Mononuclear cell (primary cell): ENCODE results near the gene ITPR1. TPM values are rescaled to one million over a fixed set of nuclear protein-coding genes. Genes with fewer than 3 reads are reported as not detected.
"Not testable (repeated sequence)": the region's sequence is repeated elsewhere in the genome, so short reads cannot be mapped to it uniquely, and the experiment has no call there.

Source experiments
- H3K27me3 ChIP-seq: 2 replicates; pipeline ENCODE4 v1.6.0; 2011; ENCODE audit warnings: low read length, control low read depth; ENCODE audit not compliant: insufficient read depth
- H3K4me1 ChIP-seq: 2 replicates; pipeline ENCODE4 v1.5.1; 2011; ENCODE audit warnings: mild to moderate bottlenecking, low read length, control low read depth; ENCODE audit not compliant: insufficient read depth
- H3K4me3 ChIP-seq: 2 replicates; pipeline ENCODE4 v1.5.1; 2011; ENCODE audit warnings: mild to moderate bottlenecking, low read length, moderate library complexity
- H3K9me3 ChIP-seq: 2 replicates; pipeline ENCODE4 v1.5.1; 2011; ENCODE audit warnings: low read depth, mild to moderate bottlenecking, control low read depth, low read length
- total RNA-seq: library from RNA; depleted of rRNA; stranded (reverse); fragments of >200 nt; gene quantifications from one replicate; pipeline ENCODE4 v1.2.3, GENCODE V29; 2012

The ITPR1 gene
- total RNA-seq, 1 donor = 116 TPM

DNA sequence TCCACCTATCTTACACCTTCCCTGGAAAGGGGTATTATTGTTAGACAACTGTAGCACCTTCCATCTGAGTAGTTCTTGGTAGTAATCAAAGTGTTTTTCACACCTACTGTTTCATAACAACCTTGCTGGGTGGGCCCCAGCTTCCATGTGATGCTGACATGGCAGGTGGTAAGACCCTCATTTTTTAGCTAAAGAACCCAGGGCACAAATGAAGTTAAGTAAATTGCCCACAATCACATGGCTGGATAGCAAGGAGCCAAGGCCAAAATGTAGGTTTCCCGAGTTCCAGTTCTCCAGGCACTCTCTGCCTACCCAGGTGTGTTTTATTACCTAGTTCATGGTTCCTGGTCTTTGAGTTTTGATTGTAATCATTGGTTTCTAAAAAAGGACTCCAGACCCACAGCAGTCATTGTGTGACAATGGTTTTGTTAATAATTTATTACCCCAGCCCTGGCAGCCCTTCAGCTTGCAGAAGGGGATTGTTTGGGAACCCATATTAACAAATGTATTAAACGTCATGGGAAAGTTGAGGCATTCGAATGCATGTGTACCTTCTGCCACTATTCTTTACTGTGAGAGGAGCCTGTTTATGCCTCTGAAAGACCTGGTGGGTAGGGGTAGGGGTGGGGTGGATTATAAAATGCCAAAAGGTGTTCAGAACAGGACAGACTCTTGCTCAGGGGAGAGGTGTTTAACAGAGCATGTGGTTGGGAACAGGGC, 263.9 kb downstream of the ITPR1 start:
- Histone ChIP-seq H3K4me1 (peaks cover 50% of the 10 kb centered on the region), H3K27me3 (no peaks in the 10 kb centered on the region), H3K4me3 (no peak overlapping the region), H3K9me3 (no peaks in the 10 kb centered on the region)

DNA sequence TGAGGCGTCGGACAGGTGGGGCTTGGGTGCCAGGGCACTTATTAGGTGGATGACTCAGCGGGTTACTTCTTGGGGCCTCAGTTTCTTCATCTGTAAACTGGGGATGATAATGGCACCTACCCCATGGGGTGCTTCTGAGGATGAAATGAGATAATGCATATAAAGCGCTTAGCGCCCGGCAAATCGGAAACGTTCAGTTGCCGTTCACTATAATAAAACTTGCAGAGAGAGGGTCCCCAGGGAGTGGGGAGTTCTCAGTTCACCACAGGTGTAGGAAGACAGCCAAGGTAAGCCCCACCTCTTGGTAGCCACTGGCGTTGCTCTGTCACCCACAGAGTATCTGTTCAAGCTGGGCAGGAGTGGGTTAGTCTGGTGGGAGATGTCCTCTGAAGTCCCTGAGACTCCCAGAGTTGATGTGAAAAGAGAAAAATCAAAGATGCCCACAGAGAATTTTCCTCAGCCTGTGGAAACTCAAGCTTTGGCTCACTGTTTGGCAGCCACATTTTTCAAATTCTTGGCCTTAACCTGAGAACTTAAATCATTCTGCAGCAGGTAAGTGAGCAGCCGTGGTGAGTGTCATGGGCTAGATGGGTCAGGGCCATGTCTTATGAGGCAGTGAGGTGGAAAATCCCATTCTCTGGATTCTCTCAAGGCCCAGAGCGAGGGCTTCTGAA, 264.6 kb downstream of the ITPR1 start:
- Histone ChIP-seq H3K27me3 (no peaks in the 10 kb centered on the region), H3K9me3 (no peaks in the 10 kb centered on the region), H3K4me3 (no peak overlapping the region), H3K4me1 (peaks cover 43% of the 10 kb centered on the region)

DNA sequence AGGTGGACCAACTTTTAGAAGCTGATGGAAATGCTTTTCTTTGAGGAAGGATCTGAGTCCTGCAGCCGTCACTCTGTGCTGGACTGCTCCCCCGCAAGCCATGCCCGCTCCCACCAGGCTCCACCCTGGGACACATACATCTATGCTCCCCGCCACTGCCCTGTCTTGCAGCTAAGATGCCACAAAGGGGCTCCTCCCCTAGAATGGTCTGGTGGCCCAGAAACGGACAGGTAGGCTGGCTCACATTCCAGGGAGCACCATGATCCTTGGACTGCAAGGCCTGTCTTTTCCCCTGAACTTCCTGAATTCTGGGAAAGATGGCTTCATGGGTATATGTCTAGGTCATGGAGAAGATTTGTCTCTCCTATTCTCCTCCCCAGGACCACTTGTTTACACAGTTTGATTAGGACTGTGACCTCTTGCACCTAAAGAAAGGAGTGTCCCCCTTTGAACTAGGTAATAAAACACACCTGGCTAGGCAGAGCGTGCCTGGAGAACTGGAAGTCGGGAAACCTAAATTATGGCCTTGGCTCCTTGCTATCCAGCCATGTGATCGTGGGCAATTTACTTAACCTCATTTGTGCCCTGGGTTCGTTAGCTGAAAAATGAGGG, 265.2 kb downstream of the ITPR1 start:
- no peaks in the 10 kb centered on the region for H3K9me3 ChIP-seq
- no peaks in the 10 kb centered on the region for H3K27me3 ChIP-seq
- peaks cover 37% of the 10 kb centered on the region for H3K4me1 ChIP-seq
- H3K4me3 ChIP-seq = no peak overlapping the region

DNA sequence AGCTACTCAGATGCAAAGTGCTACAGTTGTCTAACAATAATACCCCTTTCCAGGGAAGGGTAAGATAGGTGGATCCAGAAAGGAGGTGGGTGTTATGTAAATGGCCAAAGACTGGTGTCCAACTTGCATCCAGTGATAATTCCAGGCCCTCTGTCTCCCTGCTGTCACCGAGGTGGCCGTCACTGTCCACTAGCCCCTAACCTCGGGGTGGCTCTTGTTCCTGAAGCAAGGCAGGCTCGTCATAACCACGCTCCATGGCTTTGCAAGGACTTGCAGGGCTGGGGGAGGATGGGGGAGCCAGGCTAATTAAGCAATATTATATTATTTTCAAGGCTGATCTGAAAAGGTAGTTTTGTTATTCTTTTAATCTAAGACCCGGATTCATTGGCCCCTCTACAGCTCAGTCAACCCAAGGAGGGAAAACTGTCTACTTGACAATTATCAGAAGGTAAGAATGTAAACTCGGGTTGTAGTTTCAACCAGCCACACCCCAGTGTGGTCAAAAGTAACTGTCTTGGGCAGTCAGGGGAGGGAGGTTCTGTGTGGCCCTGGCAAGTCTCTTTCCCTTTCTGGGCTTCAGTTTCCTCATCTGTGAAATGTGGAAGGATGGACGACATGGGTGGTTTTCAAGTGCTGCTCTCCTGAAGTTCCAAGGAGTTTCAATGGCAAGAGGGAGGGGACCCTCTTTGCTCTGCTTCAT, 266.0 kb downstream of the ITPR1 start:
- Histone ChIP-seq H3K4me1 (peaks cover 31% of the 10 kb centered on the region), H3K27me3 (no peaks in the 10 kb centered on the region), H3K4me3 (no peak overlapping the region), H3K9me3 (no peaks in the 10 kb centered on the region)

DNA sequence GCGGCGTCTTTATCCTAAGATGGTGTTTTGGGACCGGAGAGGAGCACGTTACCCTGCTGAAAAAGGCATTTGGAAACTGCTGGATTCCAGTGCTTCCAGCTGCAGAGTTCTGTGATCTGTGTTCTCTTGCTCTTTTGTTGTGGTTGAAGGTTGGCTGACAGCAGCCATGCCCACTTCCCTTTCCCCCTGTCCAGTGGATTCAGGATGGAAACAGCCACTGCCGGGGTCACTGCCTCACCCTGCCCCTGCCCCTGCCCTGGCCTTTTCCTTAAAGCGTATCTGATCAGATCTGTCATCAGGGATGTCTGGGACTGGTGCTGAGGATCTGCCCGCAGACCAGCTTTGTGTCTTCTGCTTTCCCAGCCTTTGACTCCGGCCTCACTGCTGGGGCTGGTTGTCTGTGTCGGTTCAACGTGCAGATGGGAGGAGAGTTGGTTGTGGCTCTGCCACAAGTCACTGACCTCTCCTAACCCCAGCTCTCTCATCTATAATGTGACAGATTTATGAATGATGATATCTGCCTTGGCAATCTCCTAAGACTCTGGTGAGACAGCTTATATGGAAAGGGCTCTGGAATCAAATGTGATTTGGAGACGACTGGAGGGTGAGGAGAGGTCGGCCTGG, 266.7 kb downstream of the ITPR1 start:
- no peak overlapping the region for H3K4me3 ChIP-seq

DNA sequence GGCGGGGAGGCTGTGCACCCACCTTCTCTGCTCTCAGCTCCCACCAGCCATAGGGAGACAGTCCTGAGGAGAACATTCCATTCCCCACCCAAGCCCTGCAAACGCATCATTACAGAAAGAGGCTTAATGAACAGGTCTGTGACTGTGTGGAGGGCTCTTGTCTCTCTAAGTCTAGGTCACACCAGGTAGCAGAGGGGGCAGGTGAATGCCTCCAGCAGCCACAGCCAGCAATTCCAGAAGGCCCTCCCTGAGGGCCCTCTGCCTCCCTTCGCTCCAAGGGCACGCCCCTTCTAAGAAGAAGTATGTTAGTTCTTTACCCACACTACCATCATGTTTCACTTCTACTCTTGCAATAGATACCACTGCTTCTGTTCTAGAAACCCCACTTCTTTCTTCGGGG, 268.6 kb downstream of the ITPR1 start:
- Histone ChIP-seq H3K4me3 (no peak overlapping the region), H3K4me1 (peaks cover 15% of the 10 kb centered on the region), H3K27me3 (no peaks in the 10 kb centered on the region), H3K9me3 (no peaks in the 10 kb centered on the region)

More for the DNA sequence above, 266.7 kb downstream of the ITPR1 start:
- H3K9me3 ChIP-seq = no peaks in the 10 kb centered on the region
- H3K4me1 ChIP-seq = peaks cover 24% of the 10 kb centered on the region
- H3K27me3 ChIP-seq = no peaks in the 10 kb centered on the region

GRCh38 chr3:4762481-4763230, 269.5 kb downstream of the ITPR1 start:
- not testable (repeated sequence) for H3K27me3 ChIP-seq, H3K4me3 ChIP-seq, H3K9me3 ChIP-seq
- H3K4me1 ChIP-seq = peaks cover 15% of the 10 kb centered on the region

GRCh38 chr3:4763604-4764247, 270.6 kb downstream of the ITPR1 start:
- Histone ChIP-seq H3K4me1 (peaks cover 11% of the 10 kb centered on the region), H3K27me3 (no peaks in the 10 kb centered on the region), H3K9me3 (no peaks in the 10 kb centered on the region), H3K4me3 (no peak overlapping the region)

- Histone ChIP-seq H3K4me3 (no peak overlapping the region), H3K27me3 (no peaks in the 10 kb centered on the region), H3K4me1 (no peaks in the 10 kb centered on the region), H3K9me3 (no peaks in the 10 kb centered on the region)
Measured at GRCh38 chr3:4765212-4765611, 272.1 kb downstream of the ITPR1 start.

DNA sequence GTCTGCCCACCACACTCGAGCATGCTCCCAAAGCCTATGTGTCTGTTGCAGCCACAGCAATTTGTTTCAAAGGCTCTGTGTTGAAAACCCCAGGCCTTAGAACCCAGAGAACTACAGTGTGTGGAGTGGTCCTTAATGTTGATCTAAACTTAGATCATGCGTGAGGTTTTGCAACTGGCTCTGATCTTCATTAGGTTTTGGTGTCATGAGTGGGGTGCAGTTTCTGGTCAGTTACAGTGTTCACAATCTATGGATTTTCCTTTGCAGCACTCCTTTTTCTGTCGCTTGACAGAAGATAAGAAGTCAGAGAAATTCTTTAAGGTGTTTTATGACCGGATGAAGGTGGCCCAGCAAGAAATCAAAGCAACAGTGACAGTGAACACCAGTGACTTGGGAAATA, 273.1 kb downstream of the ITPR1 start:
- H3K4me3 ChIP-seq = no peak overlapping the region
- peaks cover 5% of the 10 kb centered on the region for H3K4me1 ChIP-seq
- no peaks in the 10 kb centered on the region for H3K9me3 ChIP-seq
- no peaks in the 10 kb centered on the region for H3K27me3 ChIP-seq

- H3K4me3 ChIP-seq = no peak overlapping the region
- H3K4me1 ChIP-seq = peaks cover 6% of the 10 kb centered on the region
- H3K9me3 ChIP-seq = no peaks in the 10 kb centered on the region
- H3K27me3 ChIP-seq = no peaks in the 10 kb centered on the region
Measured at GRCh38 chr3:4766716-4767499, 273.8 kb downstream of the ITPR1 start.

DNA sequence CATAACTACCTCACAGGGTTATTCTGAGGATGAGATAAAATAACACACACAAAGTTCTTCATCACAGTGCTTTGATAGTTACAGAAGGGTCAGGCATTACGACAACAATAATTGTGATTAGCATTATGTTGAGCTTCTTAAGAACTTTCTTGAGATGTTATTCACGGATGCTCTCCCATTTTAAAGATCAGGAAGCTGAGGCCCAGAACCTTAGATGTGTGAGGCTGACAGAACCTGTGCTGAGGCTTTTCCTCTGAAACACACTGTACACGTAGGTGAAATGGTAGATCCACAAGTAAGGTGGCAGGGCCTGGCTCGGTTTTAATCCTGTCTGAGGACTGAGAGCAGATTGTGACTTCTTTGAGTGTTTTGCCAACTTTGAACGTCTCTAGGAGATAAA, 274.9 kb downstream of the ITPR1 start:
- no peak overlapping the region for H3K4me3 ChIP-seq
- peaks cover 6% of the 10 kb centered on the region for H3K4me1 ChIP-seq
- H3K27me3 ChIP-seq = no peaks in the 10 kb centered on the region

GRCh38 chr3:4768521-4768920, 275.4 kb downstream of the ITPR1 start:
- H3K4me3 ChIP-seq = no peak overlapping the region
- H3K27me3 ChIP-seq = no peaks in the 10 kb centered on the region
- no peaks in the 10 kb centered on the region for H3K9me3 ChIP-seq
- peaks cover 6% of the 10 kb centered on the region for H3K4me1 ChIP-seq

More for the DNA sequence above, 274.9 kb downstream of the ITPR1 start:
- H3K9me3 ChIP-seq = no peaks in the 10 kb centered on the region
